Stimulated activated CD4-positive, alpha-beta T cell treated with anti-CD3 and anti-CD28 coated beads, TNF-alpha, amount 100 ng/mL, for 1 hour (primary cell): ENCODE results near the gene PRKG1.
"Not testable (repeated sequence)": the region's sequence is repeated elsewhere in the genome, so short reads cannot be mapped to it uniquely, and the experiment has no call there.

Experiments used
- DNase-seq, 3 donors: peaks; one replicate each; pipeline ENCODE4 v3.0.0-alpha.2; 2020; ENCODE audit warnings: low read depth in 3 of 3, low spot score in 1 of 3

The PRKG1 gene

GRCh38 chr10:52226197-52226847, 1152.0 kb downstream of the PRKG1 start:
- DNase-seq = no peak

GRCh38 chr10:52228556-52228955, 1154.3 kb downstream of the PRKG1 start:
- DNase-seq = no peak

- no peak for DNase-seq
These were observed 1155.1 kb downstream of the PRKG1 start for GRCh38 chr10:52229291-52229931.

GRCh38 chr10:52232561-52233350, 1158.5 kb downstream of the PRKG1 start:
- DNase-seq = no peak

DNA sequence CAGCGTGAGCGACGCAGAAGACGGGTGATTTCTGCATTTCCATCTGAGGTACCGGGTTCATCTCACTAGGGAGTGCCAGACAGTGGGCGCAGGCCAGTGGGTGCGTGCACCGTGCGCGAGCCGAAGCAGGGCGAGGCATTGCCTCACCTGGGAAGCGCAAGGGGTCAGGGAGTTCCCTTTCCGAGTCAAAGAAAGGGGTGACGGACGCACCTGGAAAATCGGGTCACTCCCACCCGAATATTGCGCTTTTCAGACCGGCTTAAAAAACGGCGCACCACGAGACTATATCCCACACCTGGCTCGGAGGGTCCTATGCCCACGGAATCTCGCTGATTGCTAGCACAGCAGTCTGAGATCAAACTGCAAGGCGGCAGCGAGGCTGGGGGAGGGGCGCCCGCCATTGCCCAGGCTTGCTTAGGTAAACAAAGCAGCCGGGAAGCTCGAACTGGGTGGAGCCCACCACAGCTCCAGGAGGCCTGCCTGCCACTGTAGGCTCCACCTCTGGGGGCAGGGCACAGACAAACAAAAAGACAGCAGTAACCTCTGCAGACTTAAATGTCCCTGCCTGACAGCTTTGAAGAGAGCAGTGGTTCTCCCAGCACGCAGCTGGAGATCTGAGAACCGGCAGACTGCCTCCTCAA, 1159.2 kb downstream of the PRKG1 start:
- DNase-seq = not testable (repeated sequence)

- DNase-seq = no peak
These were observed 1165.5 kb downstream of the PRKG1 start for GRCh38 chr10:52239771-52240170.

DNA sequence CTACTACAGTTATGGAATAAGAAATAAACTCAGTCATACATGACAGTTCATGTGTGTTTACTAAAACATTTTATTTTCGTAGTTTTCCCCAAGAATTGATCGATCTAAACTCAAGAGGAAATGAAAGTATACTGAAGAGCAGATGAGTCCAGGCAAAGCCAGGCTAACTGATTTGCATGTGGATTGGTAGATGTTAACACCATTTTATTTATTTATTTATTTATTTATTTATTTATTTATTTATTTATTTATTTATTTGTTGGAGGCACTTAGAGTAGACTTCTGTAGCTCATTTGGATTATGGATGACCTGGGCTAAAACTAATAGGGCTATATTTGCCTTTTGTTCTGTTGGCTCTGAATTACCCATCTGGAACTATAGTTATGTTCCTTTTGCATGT, 1171.3 kb downstream of the PRKG1 start:
- no peak for DNase-seq

DNA sequence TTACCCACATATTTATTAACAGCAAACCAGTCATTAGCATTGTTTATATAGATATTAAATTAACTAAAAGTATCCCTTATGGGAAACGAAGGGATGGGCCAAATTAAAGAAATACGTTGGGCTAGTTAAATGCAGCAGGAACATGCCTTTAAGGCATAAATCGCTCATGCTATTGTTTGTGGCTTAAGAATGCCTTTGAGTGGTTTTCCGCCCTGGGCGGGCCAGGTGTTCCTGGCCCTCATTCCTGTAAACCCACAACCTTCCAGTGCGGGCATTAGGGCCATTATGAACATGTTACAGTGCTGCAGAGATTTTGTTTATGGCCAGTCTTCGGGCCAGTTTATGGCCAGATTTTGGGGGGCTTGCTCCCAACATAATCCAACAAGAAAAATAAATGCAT, 1173.6 kb downstream of the PRKG1 start:
- not testable (repeated sequence) for DNase-seq

DNA sequence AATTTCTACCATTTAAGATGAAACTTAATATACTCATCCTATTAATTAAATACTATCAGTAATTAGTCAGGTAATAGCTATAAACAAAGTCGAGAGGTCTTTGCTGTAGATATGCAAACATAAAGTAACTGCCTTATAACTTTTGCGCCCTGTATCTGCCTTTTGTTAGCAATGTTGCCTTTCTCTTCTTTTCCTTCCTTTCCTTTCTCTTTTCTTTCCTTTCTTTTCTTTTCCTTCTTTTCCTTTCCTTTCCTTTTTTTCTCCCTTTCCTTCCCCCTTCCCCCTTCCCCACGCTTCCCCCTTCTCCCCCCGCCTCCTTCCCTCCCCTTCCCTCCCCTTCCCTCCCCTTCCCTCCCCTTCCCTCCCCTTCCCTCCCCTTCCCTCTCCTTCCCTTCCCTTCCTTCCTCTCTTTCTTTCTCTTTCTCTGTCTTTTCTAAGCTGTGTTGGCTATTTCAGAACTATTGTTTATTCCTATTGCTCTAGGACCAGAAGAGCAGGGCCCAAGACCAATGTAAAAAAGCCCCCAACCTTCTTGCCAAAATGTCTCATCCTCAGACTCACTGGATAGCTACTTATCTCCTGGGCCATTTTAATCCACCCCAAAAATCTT, 1174.5 kb downstream of the PRKG1 start:
- no peak for DNase-seq

GRCh38 chr10:52249850-52250395, 1175.6 kb downstream of the PRKG1 start:
- no peak for DNase-seq

GRCh38 chr10:52250510-52250909, 1176.2 kb downstream of the PRKG1 start:
- DNase-seq = no peak

GRCh38 chr10:52252307-52252706, 1178.0 kb downstream of the PRKG1 start:
- no peak for DNase-seq

GRCh38 chr10:52256832-52257691, 1182.8 kb downstream of the PRKG1 start:
- no peak for DNase-seq

GRCh38 chr10:52257692-52258075, 1183.4 kb downstream of the PRKG1 start:
- DNase-seq = no peak

- no peak for DNase-seq
These were observed 1184.6 kb downstream of the PRKG1 start for GRCh38 chr10:52258799-52259425.

DNA sequence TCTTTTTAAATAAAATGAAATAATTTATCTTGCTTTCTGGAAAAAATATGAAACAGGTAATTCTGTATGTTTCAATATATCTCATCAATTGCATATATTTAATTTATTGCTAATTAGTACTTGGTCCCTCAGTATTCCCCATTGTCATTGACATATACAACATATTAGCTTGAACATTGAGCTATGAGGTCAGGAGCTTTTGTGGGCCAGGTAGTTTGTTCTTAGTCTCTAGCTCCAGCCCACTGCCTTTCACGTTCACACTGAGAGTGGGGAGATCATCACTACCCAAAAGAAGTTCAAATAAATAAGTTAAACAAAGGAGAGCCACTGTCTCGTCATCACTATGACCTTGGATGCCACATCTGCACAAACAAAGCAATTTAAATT, 1185.1 kb downstream of the PRKG1 start:
- no peak for DNase-seq

GRCh38 chr10:52261362-52261761, 1187.1 kb downstream of the PRKG1 start:
- DNase-seq = no peak

DNA sequence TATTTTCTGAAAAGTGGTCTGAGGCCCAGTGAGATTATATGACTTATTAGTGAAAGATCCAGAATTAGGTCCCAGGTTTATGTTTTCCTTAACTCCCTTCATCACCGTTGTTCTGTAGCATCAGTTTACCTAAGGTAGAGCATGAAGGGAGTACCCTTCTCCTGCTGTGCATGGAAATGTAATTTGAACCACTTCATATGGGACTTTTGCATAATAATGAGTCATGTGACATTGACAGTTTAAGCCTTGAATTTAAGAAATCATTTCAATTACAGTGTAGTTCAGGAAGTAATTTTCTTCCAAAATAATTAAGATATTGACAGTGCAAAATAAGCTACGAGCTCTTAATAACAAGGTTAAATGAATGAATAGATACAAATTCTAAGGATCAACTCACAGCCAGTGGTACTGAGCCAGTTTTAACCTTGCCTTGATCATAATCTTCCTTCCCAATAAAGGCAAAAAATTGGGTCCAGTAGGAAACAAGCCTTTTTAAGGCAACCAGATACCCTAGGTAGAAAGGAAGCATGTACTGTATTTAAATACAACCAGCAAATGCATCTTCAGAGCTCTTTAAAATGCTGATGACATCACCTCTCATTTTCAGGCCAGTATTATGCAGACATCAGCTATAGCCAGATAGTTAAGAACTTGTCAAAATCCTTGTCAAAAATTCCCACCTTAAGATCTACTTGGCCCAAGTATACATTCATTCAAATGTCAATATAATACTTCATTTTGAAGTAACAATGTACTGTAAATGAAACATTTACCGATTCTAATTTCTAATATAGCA, 1191.0 kb downstream of the PRKG1 start:
- DNase-seq = no peak

- DNase-seq = no peak
These were observed 1192.6 kb downstream of the PRKG1 start for GRCh38 chr10:52266858-52267257.
